BJ (cell line): ENCODE results near the gene OR5M11. TPM values are rescaled to one million over a fixed set of nuclear protein-coding genes. Genes with fewer than 3 reads are reported as not detected.
"Not testable (repeated sequence)": the region's sequence is repeated elsewhere in the genome, so short reads cannot be mapped to it uniquely, and the experiment has no call there.

Source experiments
- CTCF ChIA-PET: fragments of 350-600 bp; formaldehyde crosslinking; extraction: SDS; loops from one replicate; lab custom pipeline; 2021; ENCODE audit warnings: antibody characterized with exemption, inconsistent platforms; lab: Yijun Ruan, JAX
- POLR2A ChIA-PET: fragments of 300-600 bp; sonication (Branson Sonifier 250); formaldehyde crosslinking; extraction: SDS; loops from one replicate; lab custom pipeline; 2021; ENCODE audit warnings: antibody characterized with exemption; lab: Charles Lee
- DNase-seq: peaks from one replicate; pipeline ENCODE4 v3.0.0-alpha.2; 2011; ENCODE audit warnings: low read depth
- H3K27me3 ChIP-seq: 2 replicates; pipeline ENCODE4 v1.6.0; 2011; ENCODE audit warnings: low read length; ENCODE audit not compliant: control insufficient read depth, insufficient read depth
- H3K36me3 ChIP-seq: 2 replicates; pipeline ENCODE4 v1.5.1; 2011; ENCODE audit warnings: low read length; ENCODE audit not compliant: control insufficient read depth, insufficient read depth
- H3K4me3 ChIP-seq: 2 replicates; pipeline ENCODE4 v1.5.1; 2011; ENCODE audit warnings: low read depth, mild to moderate bottlenecking, control low read depth, low read length
- polyA minus RNA-seq: library from RNA; depleted of rRNA, polyadenylated mRNA; stranded (reverse); fragments of >200 nt; gene quantifications from 2 replicates; pipeline ENCODE4 v1.2.3, GENCODE V29; 2011; rRNA and poly(A)+ RNA removed
- polyA plus RNA-seq: library from polyadenylated mRNA; depleted of rRNA; stranded (reverse); fragments of >200 nt; gene quantifications from 2 replicates; pipeline ENCODE4 v1.2.3, GENCODE V29; 2011; rRNA removed
- TF ChIP-seq, protein P1 (sequence below): IDR thresholded peaks from 2 replicates; pipeline ENCODE4 v1.5.1; 2011; ENCODE audit warnings: low read depth, mild to moderate bottlenecking, control low read depth, inconsistent platforms, low read length, moderate library complexity; ENCODE audit not compliant: insufficient read depth

Gene OR5M11
- polyA plus RNA-seq: not detected in 2 replicates
- polyA minus RNA-seq: not detected in 2 replicates

DNA sequence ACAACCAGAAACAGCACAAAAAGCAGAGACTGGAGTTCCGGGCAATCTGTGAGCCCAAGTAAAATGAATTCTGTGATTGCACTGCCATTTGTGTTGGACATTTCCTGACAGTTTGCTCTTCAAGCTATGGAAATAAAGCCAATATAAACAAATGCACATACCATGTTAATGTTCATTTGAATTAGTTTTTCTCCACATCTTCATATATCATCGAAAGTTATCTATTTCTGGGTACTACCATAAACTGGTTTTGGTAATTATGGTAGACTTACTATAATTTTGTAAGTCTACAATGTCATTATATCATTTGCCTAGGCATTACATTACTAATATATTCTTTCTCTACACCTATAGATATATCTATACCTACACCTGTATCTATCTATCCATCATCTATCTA, at the start of gene OR5M11:
Gene OR5M11 (minus strand): TSS at position 101 of the 400 bp plus-strand sequence. CDS start 0 bp downstream, at position 101.
- H3K36me3 ChIP-seq: no peaks in the 10 kb centered on the region
- no peak for DNase-seq
- TF ChIP-seq, protein P1, sequence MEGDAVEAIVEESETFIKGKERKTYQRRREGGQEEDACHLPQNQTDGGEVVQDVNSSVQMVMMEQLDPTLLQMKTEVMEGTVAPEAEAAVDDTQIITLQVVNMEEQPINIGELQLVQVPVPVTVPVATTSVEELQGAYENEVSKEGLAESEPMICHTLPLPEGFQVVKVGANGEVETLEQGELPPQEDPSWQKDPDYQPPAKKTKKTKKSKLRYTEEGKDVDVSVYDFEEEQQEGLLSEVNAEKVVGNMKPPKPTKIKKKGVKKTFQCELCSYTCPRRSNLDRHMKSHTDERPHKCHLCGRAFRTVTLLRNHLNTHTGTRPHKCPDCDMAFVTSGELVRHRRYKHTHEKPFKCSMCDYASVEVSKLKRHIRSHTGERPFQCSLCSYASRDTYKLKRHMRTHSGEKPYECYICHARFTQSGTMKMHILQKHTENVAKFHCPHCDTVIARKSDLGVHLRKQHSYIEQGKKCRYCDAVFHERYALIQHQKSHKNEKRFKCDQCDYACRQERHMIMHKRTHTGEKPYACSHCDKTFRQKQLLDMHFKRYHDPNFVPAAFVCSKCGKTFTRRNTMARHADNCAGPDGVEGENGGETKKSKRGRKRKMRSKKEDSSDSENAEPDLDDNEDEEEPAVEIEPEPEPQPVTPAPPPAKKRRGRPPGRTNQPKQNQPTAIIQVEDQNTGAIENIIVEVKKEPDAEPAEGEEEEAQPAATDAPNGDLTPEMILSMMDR: no peak
- no peaks in the 10 kb centered on the region for H3K27me3 ChIP-seq
- POLR2A ChIA-PET: no interaction called here
- CTCF ChIA-PET: no interaction called here
- no peak within 1 kb of the TSS for H3K4me3 ChIP-seq

DNA sequence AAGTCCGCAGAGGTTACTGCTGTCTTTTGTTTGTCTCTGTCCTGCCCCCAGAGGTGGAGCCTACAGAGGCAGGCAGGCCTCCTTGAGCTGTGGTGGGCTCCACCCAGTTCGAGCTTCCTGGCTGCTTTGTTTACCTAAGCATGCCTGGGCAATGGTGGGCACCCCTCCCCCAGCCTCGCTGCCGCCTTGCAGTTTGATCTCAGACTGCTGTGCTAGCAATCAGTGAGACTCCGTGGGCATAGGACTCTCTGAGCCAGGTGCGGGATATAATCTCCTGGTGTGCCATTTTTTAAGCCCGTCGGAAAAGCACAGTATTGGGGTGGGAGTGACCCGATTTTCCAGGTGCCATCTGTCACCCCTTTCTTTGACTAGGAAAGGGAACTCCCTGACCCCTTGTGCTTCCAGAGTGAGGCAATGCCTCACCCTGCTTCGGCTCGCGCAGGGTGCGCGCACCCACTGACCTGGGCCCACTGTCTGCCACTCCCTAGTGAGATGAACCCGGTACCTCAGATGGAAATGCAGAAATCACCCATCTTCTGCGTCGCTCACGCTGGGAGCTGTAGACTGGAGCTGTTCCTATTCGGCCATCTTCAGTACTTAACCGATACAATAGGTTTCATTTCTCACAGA, 49.1 kb upstream of the OR5M11 start:
- H3K4me3 ChIP-seq, DNase-seq, H3K36me3 ChIP-seq, CTCF ChIA-PET, POLR2A ChIA-PET, H3K27me3 ChIP-seq: not testable (repeated sequence)

DNA sequence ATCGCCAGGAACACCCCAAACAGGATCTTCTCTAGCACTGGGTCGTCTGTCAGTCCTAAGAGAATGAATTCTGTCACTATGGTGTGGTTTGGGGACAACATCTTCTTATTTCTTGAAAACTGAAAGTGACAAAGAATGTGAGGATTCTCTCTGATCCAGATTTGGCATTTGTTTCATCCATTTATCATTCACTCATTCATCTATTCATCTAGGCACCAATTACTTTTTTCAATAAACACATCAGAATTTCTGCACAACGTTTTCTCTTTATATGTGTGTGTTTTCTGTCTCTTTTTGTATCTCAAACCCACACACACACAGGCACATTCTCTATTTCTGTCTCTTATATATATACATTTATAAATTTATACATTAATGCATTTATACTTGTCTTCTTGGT, 34.6 kb upstream of the OR5M11 start, which contains the start of gene OR5M10:
Gene OR5M10 (minus strand): TSS at position 101 of the 400 bp plus-strand sequence. CDS start 0 bp downstream, at position 101.
- Histone ChIP-seq H3K36me3 (no peaks in the 10 kb centered on the region), H3K27me3 (no peaks in the 10 kb centered on the region), H3K4me3 (no peak within 1 kb of the TSS)
- TF ChIP-seq, protein P1: no peak
- POLR2A ChIA-PET: no interaction called here
- no peak for DNase-seq
- CTCF ChIA-PET: no interaction called here

DNA sequence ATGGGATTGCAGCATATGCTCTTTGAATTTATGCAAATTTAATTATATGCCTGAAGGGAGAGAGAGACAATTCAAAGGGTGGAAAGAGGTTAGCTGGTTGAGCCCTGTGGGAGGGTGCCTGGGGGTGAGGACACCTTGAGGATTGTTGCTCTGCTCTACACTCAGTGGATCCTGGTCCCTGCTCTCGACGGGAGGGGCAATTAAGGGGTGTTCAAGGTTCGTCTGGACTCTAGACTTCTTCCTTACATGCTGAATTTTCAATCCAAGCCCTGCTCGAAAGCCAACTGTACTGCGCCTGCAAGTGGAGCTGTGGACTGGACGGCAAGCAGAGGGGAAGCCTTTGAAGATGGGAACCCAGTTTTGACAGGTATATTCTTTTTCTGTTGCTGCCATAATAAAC, 15.5 kb upstream of the OR5M11 start:
- POLR2A ChIA-PET: no interaction called here
- DNase-seq: no peak
- no peaks in the 10 kb centered on the region for H3K27me3 ChIP-seq
- CTCF ChIA-PET: no interaction called here
- no peak overlapping the region for H3K4me3 ChIP-seq
- TF ChIP-seq, protein P1: no peak
- no peaks in the 10 kb centered on the region for H3K36me3 ChIP-seq

DNA sequence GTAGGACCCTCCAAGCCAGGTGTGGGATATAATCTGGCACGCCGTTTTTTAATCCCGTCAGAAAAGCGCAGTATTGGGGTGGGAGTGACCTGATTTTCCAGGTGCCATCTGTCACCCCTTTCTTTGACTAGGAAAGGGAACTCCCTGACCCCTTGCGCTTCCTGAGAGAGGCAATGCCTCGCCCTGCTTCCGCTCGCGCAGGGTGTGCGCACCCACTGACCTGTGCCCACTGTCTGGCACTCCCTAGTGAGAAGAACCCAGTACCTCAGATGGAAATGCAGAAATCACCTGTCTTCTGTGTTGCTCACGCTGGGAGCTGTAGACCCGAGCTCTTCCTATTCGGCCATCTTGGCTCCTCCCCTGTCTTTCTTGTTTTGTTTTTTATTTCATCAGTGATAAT, 11.6 kb upstream of the OR5M11 start:
- H3K4me3 ChIP-seq, H3K36me3 ChIP-seq, DNase-seq, POLR2A ChIA-PET, CTCF ChIA-PET, H3K27me3 ChIP-seq: not testable (repeated sequence)

DNA sequence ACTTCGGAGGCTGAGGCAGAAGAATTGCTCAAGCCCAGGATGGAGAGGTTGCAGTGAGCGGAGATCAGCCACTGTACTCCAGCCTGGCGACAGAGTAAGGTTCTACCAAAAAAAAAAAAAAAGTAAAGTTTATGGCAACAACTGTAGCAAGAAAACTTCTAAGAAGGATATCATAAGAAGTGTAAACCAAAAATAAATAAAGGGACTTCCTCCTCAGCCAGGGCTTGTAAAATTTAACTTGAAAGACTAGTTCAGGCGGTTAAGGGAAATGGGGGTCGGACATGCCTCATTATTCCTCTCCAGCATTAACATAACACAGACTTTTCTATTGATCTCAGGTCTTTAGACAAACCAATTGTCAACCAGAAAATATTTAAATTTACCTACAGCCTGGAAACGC, 2.5 kb upstream of the OR5M11 start:
- CTCF ChIA-PET: no interaction called here
- no peak for DNase-seq
- POLR2A ChIA-PET: no interaction called here
- H3K27me3 ChIP-seq: no peaks in the 10 kb centered on the region
- no peak overlapping the region for H3K4me3 ChIP-seq
- no peaks in the 10 kb centered on the region for H3K36me3 ChIP-seq
- TF ChIP-seq, protein P1: no peak
